Nephron progenitor cell (in vitro differentiated cells): Measurements from ENCODE around the gene TTC39C.
"Not testable (repeated sequence)": the region's sequence is repeated elsewhere in the genome, so short reads cannot be mapped to it uniquely, and the experiment has no call there.

Experiments used
- DNase-seq: peaks from one replicate; pipeline ENCODE4 v3.0.0; 2021
- H3K27ac Mint-ChIP-seq: 2 replicates; pipeline ENCODE4 v1.8.0; 2021; ENCODE audit warnings: mild to moderate bottlenecking, moderate library complexity, mixed read lengths
- H3K27me3 Mint-ChIP-seq: 2 replicates; pipeline ENCODE4 v1.8.0; 2021; ENCODE audit warnings: mild to moderate bottlenecking, low read depth, mixed read lengths; ENCODE audit not compliant: poor library complexity
- H3K36me3 Mint-ChIP-seq: 2 replicates; pipeline ENCODE4 v1.8.0; 2021; ENCODE audit warnings: low read depth, mixed read lengths
- H3K4me1 Mint-ChIP-seq: 2 replicates; pipeline ENCODE4 v1.8.0; 2021; ENCODE audit warnings: mixed read lengths
- H3K4me3 Mint-ChIP-seq: 2 replicates; pipeline ENCODE4 v1.8.0; 2021; ENCODE audit warnings: mild to moderate bottlenecking, moderate library complexity, mixed read lengths
- H3K9me3 Mint-ChIP-seq: 2 replicates; pipeline ENCODE4 v1.8.0; 2021; ENCODE audit warnings: mild to moderate bottlenecking, moderate library complexity, mixed read lengths
- CTCF ChIP-seq: fragments of 200-600 bp; sonication (generic); IDR thresholded peaks from 2 replicates; pipeline ENCODE4 v1.5.0; 2021; ENCODE audit warnings: antibody characterized with exemption

Gene TTC39C

GRCh38 chr18:24055009-24055804, 40.7 kb downstream of the TTC39C start:
- H3K27me3 Mint-ChIP-seq = no peaks in the 10 kb centered on the region
- peaks cover 8% of the 10 kb centered on the region for H3K36me3 Mint-ChIP-seq
- H3K4me1 Mint-ChIP-seq = peaks cover 36% of the 10 kb centered on the region
- no peak overlapping the region for H3K4me3 Mint-ChIP-seq
- H3K9me3 Mint-ChIP-seq = peaks cover 10% of the 10 kb centered on the region
- TF ChIP-seq CTCF = no peak
- no peak for DNase-seq
- H3K27ac Mint-ChIP-seq = no peak overlapping the region

- Mint-ChIP-seq H3K27me3 (no peaks in the 10 kb centered on the region), H3K36me3 (peaks cover 8% of the 10 kb centered on the region), H3K27ac (peak overlapping the region; percentile 19), H3K9me3 (peaks cover 10% of the 10 kb centered on the region), H3K4me1 (peaks cover 34% of the 10 kb centered on the region), H3K4me3 (no peak overlapping the region)
- no peak for DNase-seq
- TF ChIP-seq CTCF = no peak
Observed at GRCh38 chr18:24055878-24056277, 41.3 kb downstream of the TTC39C start.

- no peak for TF ChIP-seq CTCF
Observed at GRCh38 chr18:24056506-24056905, 42.0 kb downstream of the TTC39C start.

GRCh38 chr18:24057804-24058203, 43.2 kb downstream of the TTC39C start:
- Mint-ChIP-seq H3K9me3 (peaks cover 10% of the 10 kb centered on the region), H3K4me3 (no peak overlapping the region), H3K4me1 (peaks cover 31% of the 10 kb centered on the region), H3K36me3 (peaks cover 8% of the 10 kb centered on the region), H3K27ac (no peak overlapping the region), H3K27me3 (no peaks in the 10 kb centered on the region)
- DNase-seq = no peak
- TF ChIP-seq CTCF = no peak

More at GRCh38 chr18:24056506-24056905, 42.0 kb downstream of the TTC39C start:
- no peak overlapping the region for H3K4me3 Mint-ChIP-seq
- H3K36me3 Mint-ChIP-seq = peaks cover 8% of the 10 kb centered on the region
- no peaks in the 10 kb centered on the region for H3K27me3 Mint-ChIP-seq
- peak overlapping the region; percentile 32 for H3K27ac Mint-ChIP-seq
- H3K4me1 Mint-ChIP-seq = peaks cover 33% of the 10 kb centered on the region
- H3K9me3 Mint-ChIP-seq = peaks cover 10% of the 10 kb centered on the region
- DNase-seq = no peak

GRCh38 chr18:24059385-24059784, 44.8 kb downstream of the TTC39C start:
- peaks cover 29% of the 10 kb centered on the region for H3K4me1 Mint-ChIP-seq
- H3K9me3 Mint-ChIP-seq, H3K4me3 Mint-ChIP-seq, H3K36me3 Mint-ChIP-seq, H3K27me3 Mint-ChIP-seq, H3K27ac Mint-ChIP-seq, DNase-seq: not testable (repeated sequence)

- peaks cover 10% of the 10 kb centered on the region for H3K9me3 Mint-ChIP-seq
- no peak for DNase-seq
- H3K27ac Mint-ChIP-seq = no peak overlapping the region
- no peaks in the 10 kb centered on the region for H3K27me3 Mint-ChIP-seq
- no peak for TF ChIP-seq CTCF
- H3K4me3 Mint-ChIP-seq = no peak overlapping the region
- H3K4me1 Mint-ChIP-seq = peaks cover 20% of the 10 kb centered on the region
- H3K36me3 Mint-ChIP-seq = peaks cover 13% of the 10 kb centered on the region
Observed at GRCh38 chr18:24060644-24061043, 46.1 kb downstream of the TTC39C start.
